OCI-LY1 (cell line): ENCODE measurements around the gene ARHGDIA.
A peak's percentile ranks its signal among the peaks of the same experiment; 100 is the strongest.

Experiments used
- H2AFZ ChIP-seq: fragments of 200-600 bp; sonication (generic), shearing (Covaris generic); 2 replicates; pipeline ENCODE4 v1.6.0; 2014; ENCODE audit warnings: antibody characterized with exemption, mild to moderate bottlenecking, low read length
- H3F3A ChIP-seq: fragments of 200-600 bp; sonication (generic), shearing (Covaris generic); 2 replicates; pipeline ENCODE4 v1.6.0; 2014; ENCODE audit warnings: mild to moderate bottlenecking, antibody characterized with exemption, low read length, moderate library complexity; ENCODE audit not compliant: insufficient read depth
- H3K27ac ChIP-seq: fragments of 200-600 bp; sonication (generic); 2 replicates; pipeline ENCODE4 v1.5.1; 2014; ENCODE audit warnings: low read length, mixed run types, mild to moderate bottlenecking, low read depth; ENCODE audit not compliant: poor library complexity, severe bottlenecking
- H3K27me3 ChIP-seq: fragments of 200-600 bp; sonication (generic); 2 replicates; pipeline ENCODE4 v1.6.0; 2014; ENCODE audit warnings: antibody characterized with exemption, mild to moderate bottlenecking, low read length, moderate library complexity; ENCODE audit not compliant: insufficient read depth
- H3K36me3 ChIP-seq: fragments of 200-600 bp; sonication (generic); 2 replicates; pipeline ENCODE4 v1.6.1; 2014; ENCODE audit warnings: mild to moderate bottlenecking, antibody characterized with exemption, low read length, moderate library complexity, mixed read lengths; ENCODE audit not compliant: insufficient read depth
- H3K4me1 ChIP-seq: fragments of 200-600 bp; sonication (generic); 2 replicates; pipeline ENCODE4 v1.5.1; 2014; ENCODE audit warnings: mild to moderate bottlenecking, low read length, moderate library complexity; ENCODE audit not compliant: insufficient read depth, severe bottlenecking
- H3K4me2 ChIP-seq: fragments of 200-600 bp; sonication (generic), shearing (Covaris generic); 2 replicates; pipeline ENCODE4 v1.6.1; 2014; ENCODE audit warnings: low read length
- H3K4me3 ChIP-seq: fragments of 200-600 bp; sonication (generic); 2 replicates; pipeline ENCODE4 v1.5.1; 2014; ENCODE audit warnings: low read length, low read depth, mild to moderate bottlenecking, mixed read lengths; ENCODE audit not compliant: poor library complexity, severe bottlenecking
- H3K79me2 ChIP-seq: fragments of 200-600 bp; shearing (Covaris generic); 2 replicates; pipeline ENCODE4 v1.6.1; 2016; ENCODE audit warnings: mixed run types, low read length, mixed read lengths; ENCODE audit not compliant: insufficient read depth
- H3K9ac ChIP-seq: fragments of 200-600 bp; sonication (generic), shearing (Covaris generic); 2 replicates; pipeline ENCODE4 v1.6.1; 2014; ENCODE audit warnings: mild to moderate bottlenecking, low read length, mixed read lengths
- H3K9me2 ChIP-seq: fragments of 200-600 bp; sonication (generic), shearing (Covaris generic); 2 replicates; pipeline ENCODE4 v1.6.1; 2014; ENCODE audit warnings: low read depth, mild to moderate bottlenecking, low read length, mixed read lengths
- H3K9me3 ChIP-seq: fragments of 200-600 bp; shearing (Covaris generic); 2 replicates; pipeline ENCODE4 v1.6.1; 2014; ENCODE audit warnings: low read length, mixed read lengths
- H4K20me1 ChIP-seq: fragments of 200-600 bp; sonication (generic), shearing (Covaris generic); 2 replicates; pipeline ENCODE4 v1.6.0; 2016; ENCODE audit warnings: mild to moderate bottlenecking, low read length; ENCODE audit not compliant: insufficient read depth
- CTCF ChIP-seq: fragments of 200-600 bp; sonication (generic), shearing (Covaris generic); IDR thresholded peaks from 2 replicates; pipeline ENCODE4 v1.5.1; 2017; ENCODE audit warnings: mild to moderate bottlenecking, antibody characterized with exemption, low read length, moderate library complexity, mixed read lengths
- EZH2 ChIP-seq: fragments of 200-600 bp; sonication (generic), shearing (Covaris generic); IDR thresholded peaks from 2 replicates; pipeline ENCODE4 v1.8.0; 2017; ENCODE audit warnings: borderline replicate concordance, mixed run types, mild to moderate bottlenecking, antibody characterized with exemption, low read length, moderate library complexity, mixed read lengths

The ARHGDIA gene

GRCh38 chr17:81859906-81860755 lies 11.0 kb downstream of the ARHGDIA start, which contains the start of gene P4HB:
Gene P4HB, minus strand, starts transcription at chr17:81860535. Its CDS starts 64 bp downstream, at chr17:81860471.
- TF ChIP-seq EZH2 (no peak), CTCF (no peak)
- H3K36me3 ChIP-seq, result peaks cover 54% of the 10 kb centered on the region
- H2AFZ ChIP-seq, result no peak within 1 kb of the TSS
- H3K9ac ChIP-seq, result peak within 1 kb of the TSS; percentile 99
- peak within 1 kb of the TSS; percentile 98 for H3K4me2 ChIP-seq
- peak within 1 kb of the TSS; percentile 47 for H3K27ac ChIP-seq
- H3K79me2 ChIP-seq, result peaks cover 32% of the 10 kb centered on the region
- peaks cover 36% of the 10 kb centered on the region for H3K4me1 ChIP-seq
- H3K9me2 ChIP-seq, result no peaks in the 10 kb centered on the region
- no peaks in the 10 kb centered on the region for H4K20me1 ChIP-seq
- no peaks in the 10 kb centered on the region for H3F3A ChIP-seq
- peak within 1 kb of the TSS; percentile 98 for H3K4me3 ChIP-seq
- H3K9me3 ChIP-seq, result no peaks in the 10 kb centered on the region
- no peaks in the 10 kb centered on the region for H3K27me3 ChIP-seq

GRCh38 chr17:81858967-81859905 lies 11.9 kb downstream of the ARHGDIA start:
- Histone ChIP-seq H3K36me3 (peaks cover 62% of the 10 kb centered on the region), H3K9me2 (no peaks in the 10 kb centered on the region), H3K4me1 (peaks cover 36% of the 10 kb centered on the region), H4K20me1 (no peaks in the 10 kb centered on the region), H3K9me3 (no peaks in the 10 kb centered on the region), H3K9ac (peak overlapping the region; percentile 99), H3K27me3 (no peaks in the 10 kb centered on the region), H3K79me2 (peaks cover 32% of the 10 kb centered on the region), H3K4me2 (peak overlapping the region; percentile 98), H3K4me3 (peak overlapping the region; percentile 98), H2AFZ (no peak overlapping the region), H3K27ac (no peak overlapping the region), H3F3A (no peaks in the 10 kb centered on the region)
- TF ChIP-seq CTCF, result no peak
- TF ChIP-seq EZH2, result no peak

- Histone ChIP-seq H4K20me1 (no peaks in the 10 kb centered on the region), H3K4me1 (peaks cover 36% of the 10 kb centered on the region), H2AFZ (no peak overlapping the region), H3K4me3 (peak overlapping the region; percentile 98), H3K27me3 (no peaks in the 10 kb centered on the region), H3K9me3 (no peaks in the 10 kb centered on the region), H3K9ac (no peak overlapping the region; the same call in 1 of the 2 replicates), H3K36me3 (peaks cover 64% of the 10 kb centered on the region), H3K79me2 (peaks cover 32% of the 10 kb centered on the region), H3K27ac (no peak overlapping the region), H3K4me2 (peak overlapping the region; percentile 98), H3F3A (no peaks in the 10 kb centered on the region), H3K9me2 (no peaks in the 10 kb centered on the region)
- TF ChIP-seq EZH2 (no peak), CTCF (no peak)
Observed at GRCh38 chr17:81858170-81858966, 12.8 kb downstream of the ARHGDIA start.
